HG03135 (cell line): ENCODE data around the gene CCDC6.
A peak's percentile ranks its signal among the peaks of the same experiment; 100 is the strongest.

ENCODE experiments used
- ATAC-seq: cut with Tn5 transposase; IDR thresholded peaks from one replicate; pipeline ENCODE4 v1.9.1; 2021; ENCODE audit warnings: mild to moderate bottlenecking, moderate library complexity; ENCODE audit not compliant: unreplicated experiment

CCDC6 gene

GRCh38 chr10:59856104-59856503 is 50.3 kb downstream of the CCDC6 start:
- no peak for ATAC-seq

GRCh38 chr10:59854571-59854970 is 51.8 kb downstream of the CCDC6 start:
- no peak for ATAC-seq

- no peak for ATAC-seq
These were observed 53.7 kb downstream of the CCDC6 start for GRCh38 chr10:59852670-59853069.

GRCh38 chr10:59851864-59852263 is 54.5 kb downstream of the CCDC6 start:
- no peak for ATAC-seq

GRCh38 chr10:59847888-59848287 is 58.5 kb downstream of the CCDC6 start:
- ATAC-seq: no peak

- ATAC-seq: no peak
These were observed 59.0 kb downstream of the CCDC6 start for GRCh38 chr10:59847326-59847725.

GRCh38 chr10:59844436-59844835 is 61.9 kb downstream of the CCDC6 start:
- no peak for ATAC-seq

- no peak for ATAC-seq
These were observed 62.6 kb downstream of the CCDC6 start for GRCh38 chr10:59843748-59844147.

GRCh38 chr10:59839576-59839975 is 66.8 kb downstream of the CCDC6 start:
- no peak for ATAC-seq

GRCh38 chr10:59838085-59838789 is 68.1 kb downstream of the CCDC6 start:
- no peak for ATAC-seq

GRCh38 chr10:59833810-59834209 is 72.5 kb downstream of the CCDC6 start:
- no peak for ATAC-seq

GRCh38 chr10:59832506-59832905 is 73.8 kb downstream of the CCDC6 start:
- ATAC-seq: no peak

GRCh38 chr10:59831658-59832503 is 74.5 kb downstream of the CCDC6 start:
- ATAC-seq: no peak

- no peak for ATAC-seq
These were observed 75.6 kb downstream of the CCDC6 start for GRCh38 chr10:59830601-59831259.

- peak; percentile 76 for ATAC-seq
These were observed 76.8 kb downstream of the CCDC6 start for GRCh38 chr10:59829601-59830000.

GRCh38 chr10:59829024-59829423 is 77.3 kb downstream of the CCDC6 start:
- ATAC-seq: no peak

- ATAC-seq: no peak
These were observed 80.4 kb downstream of the CCDC6 start for GRCh38 chr10:59825932-59826331.

GRCh38 chr10:59823751-59824150 is 82.6 kb downstream of the CCDC6 start:
- no peak for ATAC-seq

GRCh38 chr10:59823111-59823510 is 83.2 kb downstream of the CCDC6 start:
- no peak for ATAC-seq

GRCh38 chr10:59820471-59820870 is 85.9 kb downstream of the CCDC6 start:
- no peak for ATAC-seq

- ATAC-seq: no peak
These were observed 86.7 kb downstream of the CCDC6 start for GRCh38 chr10:59819683-59820082.

GRCh38 chr10:59819265-59819664 is 87.1 kb downstream of the CCDC6 start:
- ATAC-seq: no peak
